Measurements from ENCODE around the gene AKR1D1. TPM values are rescaled to one million over a fixed set of nuclear protein-coding genes. Genes with fewer than 3 reads are reported as not detected.

AKR1D1 gene
- total RNA-seq = not detected in 2 replicates

GRCh38 chr7:138076196-138076595, at the start of gene AKR1D1:
Gene AKR1D1, plus strand, starts transcription at chr7:138076459. Its CDS starts 60 bp downstream, at chr7:138076519.

Other genes starting within 250 kb of the AKR1D1 start
- gene DGKI, start 229.5 kb upstream of the AKR1D1 start, total RNA-seq = 0.20 and 1.2 TPM in 2 replicates
- 26.0 and 27.1 TPM in 2 replicates for gene CREB3L2, start 74.4 kb upstream of the AKR1D1 start, total RNA-seq

Data from mammary microvascular endothelial cell (primary cell).